ENCODE results near the gene MRE11.

MRE11 gene

GRCh38 chr11:94525546-94526324 is 32.1 kb upstream of the MRE11 start:
- TF ChIP-seq ZNF513 (tag by site-specific recombination; IDR thresholded peaks at IDR 0.05) = no peak
- TF ChIP-seq HOXA7 (CRISPR knock-in tag; IDR thresholded peaks at IDR 0.05; ENCODE audit: borderline replicate concordance) = no peak
- TF ChIP-seq ZNF558 (tag by site-specific recombination; IDR thresholded peaks at IDR 0.05) = no peak
- TF ChIP-seq GFI1B (tag by site-specific recombination; IDR thresholded peaks at IDR 0.05) = no peak
- TF ChIP-seq BCL11A (tag by site-specific recombination; IDR thresholded peaks at IDR 0.05; ENCODE audit: low read depth) = no peak
- TF ChIP-seq ZFP3 (tag by site-specific recombination; IDR thresholded peaks at IDR 0.05; ENCODE audit: low read depth) = no peak
- no peak for TF ChIP-seq ZNF23 (tag by site-specific recombination; IDR thresholded peaks at IDR 0.05; ENCODE audit: borderline replicate concordance)
- TF ChIP-seq ZNF621 (tag by site-specific recombination; IDR thresholded peaks at IDR 0.05) = no peak
- TF ChIP-seq ZNF37A (tag by site-specific recombination; IDR thresholded peaks at IDR 0.05) = no peak
- TF ChIP-seq ZNF335 (tag by site-specific recombination; conservative IDR thresholded peaks at IDR 0.05) = no peak
- no peak for TF ChIP-seq ZNF391 (tag by site-specific recombination; IDR thresholded peaks at IDR 0.05; ENCODE audit: borderline replicate concordance, low read depth)
- no peak for TF ChIP-seq ZBTB17 (tag by site-specific recombination; IDR thresholded peaks at IDR 0.05)
- no peak for TF ChIP-seq ZNF585B (tag by site-specific recombination; IDR thresholded peaks at IDR 0.05)
- no peak for TF ChIP-seq ZNF266 (tag by site-specific recombination; IDR thresholded peaks at IDR 0.05; ENCODE audit: low read depth)
- no peak for TF ChIP-seq OVOL3 (tag by site-specific recombination; IDR thresholded peaks at IDR 0.05)
- no peak for TF ChIP-seq ZNF664 (tag by site-specific recombination; IDR thresholded peaks at IDR 0.05)
- TF ChIP-seq KLF7 (tag by site-specific recombination; IDR thresholded peaks at IDR 0.05; ENCODE audit: borderline replicate concordance) = no peak
- TF ChIP-seq ZNF571 (tag by site-specific recombination; IDR thresholded peaks at IDR 0.05) = no peak
- TF ChIP-seq ZNF768 (tag by site-specific recombination; IDR thresholded peaks at IDR 0.05) = no peak
- TF ChIP-seq ZNF169 (tag by site-specific recombination; IDR thresholded peaks at IDR 0.05) = no peak
- H3K4me1 ChIP-seq (ENCODE audit: control insufficient read depth, insufficient read depth, low read length) = no peaks in the 10 kb centered on the region
- no peaks in the 10 kb centered on the region for H3K9me3 ChIP-seq (ENCODE audit: control insufficient read depth, insufficient read depth, low read depth, low read length)
- POLR2A ChIA-PET = interaction anchor here (1.1 kb wide), 1 partner anchor 18 kb away, joined by 4 read pairs; the partner anchor contains the start of gene FUT4
- CTCF ChIA-PET = interaction anchor here (0.6 to 1.7 kb wide), 5 partner anchors 9 to 711 kb away, joined by 3 to 6 read pairs (median 4); no protein-coding TSS in a partner anchor
- H3K4me3 ChIP-seq (ENCODE audit: low read depth, low read length) = no peak overlapping the region
- no peaks in the 10 kb centered on the region for H3K36me3 ChIP-seq (ENCODE audit: control insufficient read depth in 2 of 2, insufficient read depth in 1 of 2, low read length in 2 of 2)
- no peak overlapping the region for H3K27ac ChIP-seq (ENCODE audit: extremely low read depth, low read depth, low read length)

GRCh38 chr11:94524341-94524740 is 30.7 kb upstream of the MRE11 start:
- ChIA-PET CTCF (interaction anchor here (0.6 to 1.5 kb wide), 2 partner anchors 14 to 39 kb away, joined by 4 to 9 read pairs; no protein-coding TSS in a partner anchor), POLR2A (no interaction called here)
- Histone ChIP-seq H3K36me3 (ENCODE audit: control insufficient read depth in 2 of 2, insufficient read depth in 1 of 2, low read length in 2 of 2) (no peaks in the 10 kb centered on the region), H3K4me3 (ENCODE audit: low read depth, low read length) (no peak overlapping the region), H3K4me1 (ENCODE audit: control insufficient read depth, insufficient read depth, low read length) (no peaks in the 10 kb centered on the region), H3K9me3 (ENCODE audit: control insufficient read depth, insufficient read depth, low read depth, low read length) (no peaks in the 10 kb centered on the region), H3K27ac (ENCODE audit: extremely low read depth, low read depth, low read length) (no peak overlapping the region)
- TF ChIP-seq ZNF37A (tag by site-specific recombination; IDR thresholded peaks at IDR 0.05) = no peak
- no peak for TF ChIP-seq ZNF596 (tag by site-specific recombination; IDR thresholded peaks at IDR 0.05)
- TF ChIP-seq ZNF623 (tag by site-specific recombination; IDR thresholded peaks at IDR 0.05) = no peak
- TF ChIP-seq KLF8 (tag by site-specific recombination; IDR thresholded peaks at IDR 0.05) = no peak
- TF ChIP-seq ZNF174 (tag by site-specific recombination; IDR thresholded peaks at IDR 0.05) = no peak
- TF ChIP-seq ZNF184 (tag by site-specific recombination; IDR thresholded peaks at IDR 0.05) = no peak
- no peak for TF ChIP-seq ZNF514 (tag by site-specific recombination; IDR thresholded peaks at IDR 0.05)
- no peak for TF ChIP-seq ZNF791 (tag by site-specific recombination; IDR thresholded peaks at IDR 0.05)
- no peak for TF ChIP-seq ZNF292 (tag by site-specific recombination; IDR thresholded peaks at IDR 0.05; ENCODE audit: borderline replicate concordance, low read depth)
- TF ChIP-seq ZNF701 (tag by site-specific recombination; IDR thresholded peaks at IDR 0.05) = no peak
- no peak for TF ChIP-seq ZXDB (tag by site-specific recombination; IDR thresholded peaks at IDR 0.05)
- no peak for TF ChIP-seq IKZF3 (tag by site-specific recombination; IDR thresholded peaks at IDR 0.05)
- TF ChIP-seq INSM2 (tag by site-specific recombination; IDR thresholded peaks at IDR 0.05) = no peak
- TF ChIP-seq ZNF654 (tag by site-specific recombination; IDR thresholded peaks at IDR 0.05; ENCODE audit: low read depth) = no peak
- no peak for TF ChIP-seq ZNF18 (tag by site-specific recombination; IDR thresholded peaks at IDR 0.05)
